Retinal pigment epithelial cell (primary cell): ENCODE measurements around the gene TCF20.

Source experiments
- DNase-seq: peaks from one replicate; pipeline ENCODE4 v3.0.0-alpha.2; 2010; ENCODE audit warnings: low read depth
- H3K4me3 ChIP-seq: 2 replicates; pipeline ENCODE4 v1.5.1; 2011; ENCODE audit warnings: mild to moderate bottlenecking, low read length, control low read depth, moderate library complexity
- TF ChIP-seq, protein P1 (sequence below): conservative IDR thresholded peaks from 2 replicates; pipeline ENCODE4 v1.5.1; 2011; ENCODE audit warnings: low read depth, low read length, control low read depth, inconsistent platforms

Gene TCF20

DNA sequence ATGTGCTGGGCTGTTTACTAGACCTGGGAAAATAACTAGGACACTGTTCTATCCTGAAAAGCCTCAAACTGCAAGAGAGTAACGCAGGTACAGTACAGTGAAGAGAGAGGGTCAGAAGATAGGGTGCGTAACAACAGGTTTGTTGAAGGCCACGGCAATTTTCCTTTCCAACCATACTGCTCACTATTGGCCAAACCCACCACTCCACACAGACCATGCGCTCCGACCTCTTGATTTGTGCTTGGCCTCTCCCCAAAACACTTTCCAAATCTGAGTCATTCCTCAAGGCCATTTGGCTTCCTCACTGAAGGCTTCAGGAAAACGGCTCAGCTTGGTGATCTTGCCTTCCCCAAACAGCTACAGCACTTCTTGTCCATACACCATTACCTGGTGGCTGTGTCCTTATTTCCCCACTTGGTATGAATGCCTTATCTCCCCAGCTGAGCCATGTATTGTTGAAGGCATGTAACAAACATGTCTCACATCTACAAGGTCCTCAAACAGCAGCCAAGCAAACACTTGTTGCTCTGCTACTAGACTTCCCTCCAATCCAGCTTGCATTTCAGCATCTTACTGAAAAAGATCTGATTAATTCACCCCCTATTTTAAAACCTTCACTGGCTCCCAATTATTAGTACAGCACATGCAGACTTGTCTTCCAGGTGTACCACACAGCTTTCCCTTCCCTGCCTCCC lies 40.9 kb downstream of the TCF20 start:
- DNase-seq: no peak
- TF ChIP-seq, protein P1, sequence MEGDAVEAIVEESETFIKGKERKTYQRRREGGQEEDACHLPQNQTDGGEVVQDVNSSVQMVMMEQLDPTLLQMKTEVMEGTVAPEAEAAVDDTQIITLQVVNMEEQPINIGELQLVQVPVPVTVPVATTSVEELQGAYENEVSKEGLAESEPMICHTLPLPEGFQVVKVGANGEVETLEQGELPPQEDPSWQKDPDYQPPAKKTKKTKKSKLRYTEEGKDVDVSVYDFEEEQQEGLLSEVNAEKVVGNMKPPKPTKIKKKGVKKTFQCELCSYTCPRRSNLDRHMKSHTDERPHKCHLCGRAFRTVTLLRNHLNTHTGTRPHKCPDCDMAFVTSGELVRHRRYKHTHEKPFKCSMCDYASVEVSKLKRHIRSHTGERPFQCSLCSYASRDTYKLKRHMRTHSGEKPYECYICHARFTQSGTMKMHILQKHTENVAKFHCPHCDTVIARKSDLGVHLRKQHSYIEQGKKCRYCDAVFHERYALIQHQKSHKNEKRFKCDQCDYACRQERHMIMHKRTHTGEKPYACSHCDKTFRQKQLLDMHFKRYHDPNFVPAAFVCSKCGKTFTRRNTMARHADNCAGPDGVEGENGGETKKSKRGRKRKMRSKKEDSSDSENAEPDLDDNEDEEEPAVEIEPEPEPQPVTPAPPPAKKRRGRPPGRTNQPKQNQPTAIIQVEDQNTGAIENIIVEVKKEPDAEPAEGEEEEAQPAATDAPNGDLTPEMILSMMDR: no peak
- no peak overlapping the region for H3K4me3 ChIP-seq

DNA sequence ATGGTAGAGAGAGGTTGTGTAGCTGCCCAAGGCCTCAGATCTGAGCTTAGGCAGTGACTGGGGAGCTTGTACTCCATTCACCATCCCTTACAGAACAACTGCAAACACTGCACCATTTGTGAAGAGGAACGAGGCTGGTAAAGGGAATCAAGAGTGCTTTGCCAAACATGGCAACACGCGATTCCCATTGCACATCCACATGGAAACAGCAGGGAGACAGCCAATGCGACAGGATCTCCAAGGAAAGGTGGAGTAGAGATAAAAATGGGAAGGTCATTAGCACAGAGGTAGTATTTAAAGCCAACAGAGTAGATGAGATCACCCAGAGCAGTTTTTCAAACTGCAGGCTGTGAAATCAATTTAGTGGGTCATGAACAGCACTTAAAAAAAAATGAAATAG lies 42.0 kb downstream of the TCF20 start:
- no peak overlapping the region for H3K4me3 ChIP-seq
- TF ChIP-seq, protein P1: no peak
- no peak for DNase-seq

DNA sequence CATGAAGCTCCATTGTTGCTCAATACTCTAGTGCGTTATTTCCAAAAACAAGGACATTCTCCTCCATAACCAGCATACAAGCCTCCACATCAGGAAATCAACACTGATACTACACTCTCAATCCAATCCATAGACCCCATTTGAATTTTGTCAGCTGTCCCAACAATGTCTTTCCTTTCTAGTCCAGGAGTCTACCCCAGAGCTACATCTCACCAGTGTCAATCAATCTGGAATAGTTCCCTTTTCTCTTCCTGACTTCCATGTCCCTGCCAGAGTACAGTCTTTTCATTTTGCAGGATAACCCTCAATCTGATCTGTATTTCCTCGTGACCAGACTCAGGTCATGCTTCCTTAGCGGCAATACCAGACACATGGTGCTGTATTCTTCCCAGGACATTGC lies 43.0 kb downstream of the TCF20 start:
- no peak for DNase-seq
- no peak overlapping the region for H3K4me3 ChIP-seq
- TF ChIP-seq, protein P1: no peak

DNA sequence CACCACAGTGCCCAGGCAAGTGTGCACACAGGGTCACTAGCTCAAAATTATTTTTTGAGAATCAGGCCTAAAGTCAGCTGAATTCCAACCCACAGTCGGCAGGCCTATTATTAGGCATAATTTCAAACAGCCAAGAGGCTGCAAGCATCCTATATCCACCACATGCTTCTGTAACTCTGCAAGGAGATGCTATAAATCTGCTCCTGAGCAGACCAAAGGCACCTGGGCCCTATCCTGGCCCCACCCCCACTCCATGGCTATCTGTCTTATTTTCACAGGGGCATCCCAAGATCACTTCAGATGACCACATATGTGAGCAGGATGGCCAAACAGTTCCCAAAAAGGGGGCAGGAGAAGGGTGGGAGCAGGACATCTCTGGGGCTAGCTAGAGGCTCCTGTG lies 44.6 kb downstream of the TCF20 start:
- H3K4me3 ChIP-seq: no peak overlapping the region
- TF ChIP-seq, protein P1: no peak
- DNase-seq: no peak

DNA sequence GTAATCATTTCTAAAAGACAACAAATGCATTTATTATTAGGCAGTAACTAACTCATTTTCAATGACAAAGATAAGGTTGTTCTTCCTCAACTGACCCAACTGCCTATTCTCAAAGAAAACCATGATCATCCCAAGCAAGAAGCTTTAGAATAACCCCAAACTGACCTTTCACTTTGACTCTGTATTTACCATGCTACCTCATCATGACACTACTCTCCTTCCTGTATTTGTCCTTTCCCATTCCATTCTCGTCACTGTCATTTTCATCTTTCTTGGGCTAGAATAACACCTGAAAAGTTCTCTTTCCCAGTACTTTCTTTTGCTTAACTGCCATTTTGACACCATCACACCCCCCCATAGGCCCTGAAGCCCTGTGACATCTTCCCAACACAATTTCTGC lies 48.3 kb downstream of the TCF20 start:
- H3K4me3 ChIP-seq: no peak overlapping the region
- TF ChIP-seq, protein P1: no peak
- no peak for DNase-seq
